Keratinocyte (primary cell): ENCODE data around the gene RPH3AL. TPM values are rescaled to one million over a fixed set of nuclear protein-coding genes. Genes with fewer than 3 reads are reported as not detected.
"Not testable (repeated sequence)": the region's sequence is repeated elsewhere in the genome, so short reads cannot be mapped to it uniquely, and the experiment has no call there.

Experiments
- DNase-seq: peaks from one replicate; pipeline ENCODE4 v3.0.0-alpha.2; 2011; ENCODE audit warnings: low read depth, missing footprints, low spot score
- FAIRE-seq: peaks from 2 replicates; lab custom pipeline; 2011; peaks lifted over from hg19 to GRCh38; lab: Jason Lieb, UNC
- H2AFZ ChIP-seq: 2 replicates; pipeline ENCODE4 v1.6.0; 2012; ENCODE audit warnings: low read length, control low read depth, inconsistent platforms; ENCODE audit not compliant: control insufficient read depth
- H3K27ac ChIP-seq: 2 replicates; pipeline ENCODE4 v1.5.1; 2011; ENCODE audit warnings: low read length; ENCODE audit not compliant: control insufficient read depth, insufficient read depth
- H3K27me3 ChIP-seq: 3 replicates; pipeline ENCODE4 v1.6.0; 2011; ENCODE audit warnings: low read length; ENCODE audit not compliant: control insufficient read depth, insufficient read depth; ENCODE audit errors: extremely low read depth
- H3K36me3 ChIP-seq, 2 experiments: 2 replicates in 1 of 2; 3 replicates in 1 of 2; pipeline ENCODE4 v1.5.1; 2011; ENCODE audit warnings: low read length in 2 of 2, mild to moderate bottlenecking in 1 of 2; ENCODE audit not compliant: control insufficient read depth in 2 of 2, insufficient read depth in 2 of 2; ENCODE audit errors: extremely low read depth in 1 of 2
- H3K4me1 ChIP-seq: 3 replicates; pipeline ENCODE4 v1.5.1; 2011; ENCODE audit warnings: low read length; ENCODE audit not compliant: control insufficient read depth, insufficient read depth; ENCODE audit errors: extremely low read depth
- H3K4me2 ChIP-seq: 3 replicates; pipeline ENCODE4 v1.6.0; 2011; ENCODE audit warnings: low read depth, low read length; ENCODE audit not compliant: control insufficient read depth, insufficient read depth; ENCODE audit errors: extremely low read depth
- H3K4me3 ChIP-seq, 3 experiments: fragments of 200-600 bp in 1 of 3; sonication (generic) in 1 of 3; 2 replicates in 2 of 3; 3 replicates in 1 of 3; pipeline ENCODE4 v1.5.1; 2011 to 2016; ENCODE audit warnings: low read length in 3 of 3, mild to moderate bottlenecking in 3 of 3, control low read depth in 2 of 3, inconsistent platforms in 1 of 3, low read depth in 1 of 3, mixed read lengths in 1 of 3, mixed run types in 1 of 3, moderate library complexity in 1 of 3; ENCODE audit not compliant: control insufficient read depth in 2 of 3, insufficient read depth in 2 of 3; ENCODE audit errors: extremely low read depth in 1 of 3
- H3K79me2 ChIP-seq: 2 replicates; pipeline ENCODE4 v1.6.0; 2012; ENCODE audit warnings: low read length; ENCODE audit not compliant: control insufficient read depth, insufficient read depth
- H3K9ac ChIP-seq: 3 replicates; pipeline ENCODE4 v1.6.0; 2011; ENCODE audit warnings: low read length; ENCODE audit not compliant: control insufficient read depth, insufficient read depth; ENCODE audit errors: extremely low read depth
- H3K9me1 ChIP-seq: 3 replicates; pipeline ENCODE4 v1.6.0; 2011; ENCODE audit warnings: low read length; ENCODE audit not compliant: control insufficient read depth, insufficient read depth; ENCODE audit errors: extremely low read depth
- H3K9me3 ChIP-seq: 2 replicates; pipeline ENCODE4 v1.5.1; 2012; ENCODE audit warnings: low read depth, low read length; ENCODE audit not compliant: control insufficient read depth
- H4K20me1 ChIP-seq: 3 replicates; pipeline ENCODE4 v1.6.0; 2011; ENCODE audit warnings: low read length; ENCODE audit not compliant: control insufficient read depth, insufficient read depth; ENCODE audit errors: extremely low read depth
- EZH2 ChIP-seq: IDR thresholded peaks from one replicate; pipeline ENCODE4 v1.6.1; 2012; ENCODE audit warnings: inconsistent platforms, mild to moderate bottlenecking, low read length, moderate library complexity
- dilution Hi-C: fragments of 300-500 bp; cut with MboI; formaldehyde crosslinking; loops from one replicate; pipeline ENCODE4 v1.7.0; 2020; ENCODE audit warnings: low sequenced_read_pairs; ENCODE audit not compliant: extremely low pct_ligation_motif_present
- polyA plus RNA-seq, 5 experiments: library from polyadenylated mRNA; depleted of rRNA in 3 of 5; stranded (reverse) in 3 of 5; stranded (forward) in 1 of 5; unstranded in 1 of 5; fragments of >200 nt; gene quantifications; 1 replicate in 1 of 5; 2 replicates in 3 of 5; 3 replicates in 1 of 5; pipeline versions ENCODE4 v1.2.1 to v1.2.3, GENCODE V29; 2011 to 2012; ENCODE audit warnings: missing spikeins in 2 of 5, low read depth in 1 of 5, low replicate concordance in 1 of 5
- TF ChIP-seq, protein P1 (sequence below), 3 experiments: IDR thresholded peaks in 1 of 3; conservative IDR thresholded peaks in 1 of 3; optimal IDR thresholded peaks in 1 of 3; 2 replicates in 2 of 3; 3 replicates in 1 of 3; pipeline versions ENCODE3 to v1.5.1; 2011; ENCODE audit warnings: low read length in 3 of 3, mild to moderate bottlenecking in 3 of 3, moderate library complexity in 2 of 3, control low read depth in 1 of 3, inconsistent platforms in 1 of 3; ENCODE audit not compliant: insufficient read depth in 2 of 3; ENCODE audit errors: extremely low read depth in 1 of 3

RPH3AL gene
- polyA plus RNA-seq, 1 donor (not counting 4 experiments of a cell fraction or from before 2014, with no cell fraction given) = 0.31 TPM

- H3K4me2 ChIP-seq, H3K27ac ChIP-seq, FAIRE-seq, H3K27me3 ChIP-seq, H3K4me3 ChIP-seq, DNase-seq, H2AFZ ChIP-seq, H3K9me1 ChIP-seq, H3K79me2 ChIP-seq, H3K9ac ChIP-seq, H3K36me3 ChIP-seq, H4K20me1 ChIP-seq, H3K9me3 ChIP-seq, dilution Hi-C loops, H3K4me1 ChIP-seq: not testable (repeated sequence)
These were observed 38.0 kb downstream of the RPH3AL start for GRCh38 chr17:314614-314944.

DNA sequence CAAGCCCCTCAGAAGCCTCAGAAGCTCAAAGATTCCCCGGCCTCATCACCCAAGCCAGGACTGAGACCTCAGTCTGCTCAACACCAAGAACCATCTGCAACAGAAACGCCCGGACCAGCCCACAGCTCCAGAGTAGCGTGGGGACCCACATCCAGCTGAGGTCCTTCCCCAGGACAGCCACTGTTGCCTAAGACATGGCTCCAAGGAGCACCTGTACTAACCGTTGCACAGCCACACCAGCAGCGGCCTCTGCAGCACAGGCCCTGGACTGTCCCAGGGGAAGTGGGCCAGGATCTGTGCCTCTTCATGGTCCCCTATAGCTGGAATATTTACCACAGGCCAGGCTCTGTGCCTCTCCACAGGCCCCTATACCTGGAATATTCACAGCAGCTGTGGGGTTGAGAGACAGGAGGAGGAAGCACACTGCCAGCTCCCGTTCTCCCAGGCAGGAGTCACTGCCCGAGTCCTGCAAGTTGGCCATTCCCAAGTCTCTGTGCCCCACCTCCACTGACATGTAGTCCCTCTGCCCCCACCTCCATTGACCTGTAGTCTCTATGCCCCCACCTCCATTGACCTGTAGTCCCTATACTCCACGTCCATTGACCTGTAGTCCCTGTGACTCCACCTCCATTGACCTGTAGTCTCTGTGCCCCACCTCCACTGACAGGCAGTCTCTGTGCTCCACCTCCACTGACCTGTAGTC, 38.5 kb downstream of the RPH3AL start:
- no peak overlapping the region for H3K9ac ChIP-seq
- peaks cover 5% of the 10 kb centered on the region for H3K9me3 ChIP-seq
- dilution Hi-C loops = no loop called here
- FAIRE-seq = no peak
- no peaks in the 10 kb centered on the region for H3K27me3 ChIP-seq
- no peaks in the 10 kb centered on the region for H3K79me2 ChIP-seq
- no peak for TF ChIP-seq EZH2
- TF ChIP-seq, protein P1, sequence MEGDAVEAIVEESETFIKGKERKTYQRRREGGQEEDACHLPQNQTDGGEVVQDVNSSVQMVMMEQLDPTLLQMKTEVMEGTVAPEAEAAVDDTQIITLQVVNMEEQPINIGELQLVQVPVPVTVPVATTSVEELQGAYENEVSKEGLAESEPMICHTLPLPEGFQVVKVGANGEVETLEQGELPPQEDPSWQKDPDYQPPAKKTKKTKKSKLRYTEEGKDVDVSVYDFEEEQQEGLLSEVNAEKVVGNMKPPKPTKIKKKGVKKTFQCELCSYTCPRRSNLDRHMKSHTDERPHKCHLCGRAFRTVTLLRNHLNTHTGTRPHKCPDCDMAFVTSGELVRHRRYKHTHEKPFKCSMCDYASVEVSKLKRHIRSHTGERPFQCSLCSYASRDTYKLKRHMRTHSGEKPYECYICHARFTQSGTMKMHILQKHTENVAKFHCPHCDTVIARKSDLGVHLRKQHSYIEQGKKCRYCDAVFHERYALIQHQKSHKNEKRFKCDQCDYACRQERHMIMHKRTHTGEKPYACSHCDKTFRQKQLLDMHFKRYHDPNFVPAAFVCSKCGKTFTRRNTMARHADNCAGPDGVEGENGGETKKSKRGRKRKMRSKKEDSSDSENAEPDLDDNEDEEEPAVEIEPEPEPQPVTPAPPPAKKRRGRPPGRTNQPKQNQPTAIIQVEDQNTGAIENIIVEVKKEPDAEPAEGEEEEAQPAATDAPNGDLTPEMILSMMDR (optimal IDR thresholded peaks at IDR 0.05 in 1 of 3, IDR thresholded peaks at IDR 0.05 in 1 of 3, conservative IDR thresholded peaks at IDR 0.05 in 1 of 3; ENCODE audit: extremely low read depth in 1 of 3, insufficient read depth in 2 of 3, low read length in 3 of 3) = no peak
- no peak for DNase-seq
- H3K36me3 ChIP-seq = no peaks in the 10 kb centered on the region
- H2AFZ ChIP-seq = no peak overlapping the region
- H3K4me3 ChIP-seq = no peak overlapping the region
- no peaks in the 10 kb centered on the region for H4K20me1 ChIP-seq
- H3K4me2 ChIP-seq = no peak overlapping the region
- H3K9me1 ChIP-seq = no peaks in the 10 kb centered on the region
- no peak overlapping the region for H3K27ac ChIP-seq
- H3K4me1 ChIP-seq = no peaks in the 10 kb centered on the region

DNA sequence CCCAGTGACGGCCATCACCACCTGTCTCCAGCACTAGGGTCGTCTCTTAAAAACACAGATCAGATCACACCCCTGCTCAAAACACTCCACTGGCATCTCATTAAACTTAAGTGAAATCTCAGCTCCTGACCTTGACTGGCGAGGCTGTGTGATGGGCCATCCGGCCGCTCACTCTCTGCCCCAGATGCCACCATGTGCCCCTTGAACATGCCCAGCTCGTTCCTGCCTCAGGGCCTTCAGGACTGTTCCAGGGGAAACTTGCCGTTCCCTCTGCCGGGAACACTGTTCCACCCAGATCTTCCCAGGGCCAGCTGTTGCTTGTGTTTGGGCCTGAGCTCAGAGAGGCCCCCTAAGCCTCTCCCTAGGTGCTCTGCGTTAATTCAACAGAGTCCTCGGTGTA, 39.4 kb downstream of the RPH3AL start:
- no peaks in the 10 kb centered on the region for H3K27me3 ChIP-seq
- FAIRE-seq (no peak), DNase-seq (no peak)
- H4K20me1 ChIP-seq = no peaks in the 10 kb centered on the region
- dilution Hi-C loops = no loop called here
- H3K9me3 ChIP-seq = peaks cover 5% of the 10 kb centered on the region
- no peaks in the 10 kb centered on the region for H3K4me1 ChIP-seq
- no peak overlapping the region for H2AFZ ChIP-seq
- H3K27ac ChIP-seq = no peak overlapping the region
- H3K9me1 ChIP-seq = no peaks in the 10 kb centered on the region
- H3K4me2 ChIP-seq = no peak overlapping the region
- H3K36me3 ChIP-seq = no peaks in the 10 kb centered on the region
- no peaks in the 10 kb centered on the region for H3K79me2 ChIP-seq
- no peak overlapping the region for H3K4me3 ChIP-seq
- TF ChIP-seq EZH2 = no peak
- TF ChIP-seq, protein P1 (optimal IDR thresholded peaks at IDR 0.05 in 1 of 3, IDR thresholded peaks at IDR 0.05 in 1 of 3, conservative IDR thresholded peaks at IDR 0.05 in 1 of 3; ENCODE audit: extremely low read depth in 1 of 3, insufficient read depth in 2 of 3, low read length in 3 of 3) = no peak
- no peak overlapping the region for H3K9ac ChIP-seq
